Measurements from ENCODE around the gene TJP3. TPM values are rescaled to one million over a fixed set of nuclear protein-coding genes. Genes with fewer than 3 reads are reported as not detected.
"Not testable (repeated sequence)": the region's sequence is repeated elsewhere in the genome, so short reads cannot be mapped to it uniquely, and the experiment has no call there.

Gene TJP3
- polyA plus RNA-seq (ENCODE audit: insufficient read length in 3 of 3) = 1 to 10 TPM; 6.5 to 9.4 (median 9.1) TPM

GRCh38 chr19:3708207-3708931 is at the start of gene TJP3:
TJP3 (plus strand) TSS chr19:3708384; CDS start chr19:3728433, 20,049 bp downstream.
- no peak for DNase-seq (ENCODE audit: low read depth in 3 of 3, low spot score in 2 of 3)

GRCh38 chr19:3658870-3659745 is 49.1 kb upstream of the TJP3 start:
- no peak for DNase-seq (ENCODE audit: low read depth in 3 of 3, low spot score in 2 of 3)

- DNase-seq (ENCODE audit: low read depth in 3 of 3, low spot score in 2 of 3) = no peak
Measured at GRCh38 chr19:3659746-3660112, 48.5 kb upstream of the TJP3 start.

GRCh38 chr19:3660493-3661219 is 47.5 kb upstream of the TJP3 start:
- DNase-seq (ENCODE audit: low read depth in 3 of 3, low spot score in 2 of 3) = no peak

GRCh38 chr19:3661284-3662238 is 46.6 kb upstream of the TJP3 start:
- DNase-seq (ENCODE audit: low read depth in 3 of 3, low spot score in 2 of 3) = no peak

- no peak for DNase-seq (ENCODE audit: low read depth in 3 of 3, low spot score in 2 of 3)
Measured at GRCh38 chr19:3663838-3664237, 44.3 kb upstream of the TJP3 start.

GRCh38 chr19:3664879-3665642 is 43.1 kb upstream of the TJP3 start:
- no peak for DNase-seq (ENCODE audit: low read depth in 3 of 3, low spot score in 2 of 3)

GRCh38 chr19:3665681-3666544 is 42.3 kb upstream of the TJP3 start:
- DNase-seq (ENCODE audit: low read depth in 3 of 3, low spot score in 2 of 3) = no peak

GRCh38 chr19:3666545-3666856 is 41.7 kb upstream of the TJP3 start:
- DNase-seq (ENCODE audit: low read depth in 3 of 3, low spot score in 2 of 3) = not testable (repeated sequence)

- DNase-seq (ENCODE audit: low read depth in 3 of 3, low spot score in 2 of 3) = no peak
Measured at GRCh38 chr19:3667037-3667638, 41.0 kb upstream of the TJP3 start.

GRCh38 chr19:3667766-3668165 is 40.4 kb upstream of the TJP3 start:
- no peak for DNase-seq (ENCODE audit: low read depth in 3 of 3, low spot score in 2 of 3)

- no peak for DNase-seq (ENCODE audit: low read depth in 3 of 3, low spot score in 2 of 3)
Measured at GRCh38 chr19:3668331-3669081, 39.7 kb upstream of the TJP3 start.

GRCh38 chr19:3669082-3669946 is 38.9 kb upstream of the TJP3 start:
- DNase-seq (ENCODE audit: low read depth in 3 of 3, low spot score in 2 of 3) = no peak

GRCh38 chr19:3669947-3670795 is 38.0 kb upstream of the TJP3 start:
- no peak for DNase-seq (ENCODE audit: low read depth in 3 of 3, low spot score in 2 of 3)

- DNase-seq (ENCODE audit: low read depth in 3 of 3, low spot score in 2 of 3) = no peak
Measured at GRCh38 chr19:3670796-3671679, 37.1 kb upstream of the TJP3 start.

Measured in right renal cortex interstitium (tissue), 3 donors.